ENCODE data around the gene GBE1. TPM values are rescaled to one million over a fixed set of nuclear protein-coding genes. Genes with fewer than 3 reads are reported as not detected.

The GBE1 gene
- total and polyA plus RNA-seq, 9 of the 15 experiments (the other 6 are each of a cell fraction or from before 2014, with no cell fraction given): 7.9 to 25.6 (median 13.1) TPM

GRCh38 chr3:81513591-81513990 lies 247.9 kb downstream of the GBE1 start:
- BruUV-seq (replicated peaks): no TSS peak
- no peak overlapping the region for H3K4me2 ChIP-seq (ENCODE audit: insufficient read depth, low read length)
- H2AFZ ChIP-seq (ENCODE audit: low read depth, low read length): no peak overlapping the region
- 78% methylated on average over 2 of the region's 2 CpGs for WGBS (ENCODE audit: insufficient coverage, low coverage, missing lambda C conversion rate)
- H3K36me3 ChIP-seq (ENCODE audit: control insufficient read depth, insufficient read depth, low read length): no peaks in the 10 kb centered on the region
- no peak overlapping the region for H3K27ac ChIP-seq (ENCODE audit: extremely low read depth, low read depth, low read length)
- intact Hi-C loops (cut with micrococcal nuclease): no loop called here
- H4K20me1 ChIP-seq (replicated peaks; ENCODE audit: control insufficient read depth, insufficient read depth, low read length): no peaks in the 10 kb centered on the region
- TF ChIP-seq IFI16 (CRISPR knock-in tag; IDR thresholded peaks at IDR 0.05): no peak
- no peak for TF ChIP-seq FOS (IDR thresholded peaks at IDR 0.05; ENCODE audit: extremely low read depth, insufficient read length)
- TF ChIP-seq GTF2E2 (tag; IDR thresholded peaks at IDR 0.05): no peak
- H3K27me3 ChIP-seq (ENCODE audit: control insufficient read depth in 2 of 2, insufficient read depth in 2 of 2, low read length in 2 of 2): no peaks in the 10 kb centered on the region
- H3K79me2 ChIP-seq (ENCODE audit: control insufficient read depth, insufficient read depth, low read length): no peaks in the 10 kb centered on the region
- H3K4me3 ChIP-seq: no peak overlapping the region
- H3K9me1 ChIP-seq (ENCODE audit: control insufficient read depth, insufficient read depth, low read length): no peaks in the 10 kb centered on the region
- H3K4me1 ChIP-seq (replicated peaks in 1 of 2; ENCODE audit: control insufficient read depth in 2 of 2, insufficient read depth in 2 of 2, low read length in 2 of 2): no peaks in the 10 kb centered on the region
- ATAC-seq (no peak), FAIRE-seq (no peak), DNase-seq (ENCODE audit: extremely low read depth in 1 of 4, low spot score in 3 of 4) (no peak)
- H3K9ac ChIP-seq (ENCODE audit: insufficient read depth in 1 of 2, low read depth in 2 of 2, low read length in 2 of 2): no peak overlapping the region
- ChIA-PET POLR2A (no interaction called here), CTCF (ENCODE audit: low intra/inter-chr PET ratio) (no interaction called here)
- in situ Hi-C loops (cut with MboI): no loop called here
- H3K9me3 ChIP-seq (replicated peaks; ENCODE audit: control insufficient read depth, insufficient read depth, low read depth, low read length): no peaks in the 10 kb centered on the region

- no peak overlapping the region for H3K9ac ChIP-seq (ENCODE audit: insufficient read depth in 1 of 2, low read depth in 2 of 2, low read length in 2 of 2)
- 72% methylated on average over 2 of the region's 2 CpGs for WGBS (ENCODE audit: insufficient coverage, low coverage, missing lambda C conversion rate)
- no peaks in the 10 kb centered on the region for H3K9me3 ChIP-seq (replicated peaks; ENCODE audit: control insufficient read depth, insufficient read depth, low read depth, low read length)
- FAIRE-seq (no peak), ATAC-seq (no peak), DNase-seq (ENCODE audit: extremely low read depth in 1 of 4, low spot score in 3 of 4) (no peak)
- no TSS peak for BruUV-seq (replicated peaks)
- H3K4me2 ChIP-seq (ENCODE audit: insufficient read depth, low read length): no peak overlapping the region
- H3K4me3 ChIP-seq: no peak overlapping the region
- H3K9me1 ChIP-seq (ENCODE audit: control insufficient read depth, insufficient read depth, low read length): no peaks in the 10 kb centered on the region
- intact Hi-C loops (cut with micrococcal nuclease) (no loop called here), in situ Hi-C loops (cut with MboI) (loop anchor here (10.0 kb wide), 1 partner anchor 1968 kb away; no protein-coding TSS in a partner anchor)
- no peaks in the 10 kb centered on the region for H3K36me3 ChIP-seq (ENCODE audit: control insufficient read depth, insufficient read depth, low read length)
- no peaks in the 10 kb centered on the region for H3K27me3 ChIP-seq (ENCODE audit: control insufficient read depth in 2 of 2, insufficient read depth in 2 of 2, low read length in 2 of 2)
- CTCF ChIA-PET (ENCODE audit: low intra/inter-chr PET ratio): no interaction called here
- H4K20me1 ChIP-seq (replicated peaks; ENCODE audit: control insufficient read depth, insufficient read depth, low read length): no peaks in the 10 kb centered on the region
- H3K4me1 ChIP-seq (replicated peaks in 1 of 2; ENCODE audit: control insufficient read depth in 2 of 2, insufficient read depth in 2 of 2, low read length in 2 of 2): no peaks in the 10 kb centered on the region
- POLR2A ChIA-PET: no interaction called here
- TF ChIP-seq HMGN3 (IDR thresholded peaks at IDR 0.05; ENCODE audit: borderline replicate concordance, extremely low read depth, insufficient read length, low read depth, low read length) (no peak), ATF7 (IDR thresholded peaks at IDR 0.05) (no peak), TRIM24 (IDR thresholded peaks at IDR 0.05) (no peak), MCM7 (IDR thresholded peaks at IDR 0.05) (no peak), GTF2B (IDR thresholded peaks at IDR 0.05; ENCODE audit: extremely low read depth, insufficient read length) (no peak), TRIM28 (IDR thresholded peaks at IDR 0.05) (no peak), FOXA1 (IDR thresholded peaks at IDR 0.05; ENCODE audit: borderline replicate concordance) (no peak), ZNF785 (CRISPR knock-in tag; IDR thresholded peaks at IDR 0.05) (no peak), TGIF2 (CRISPR knock-in tag; IDR thresholded peaks at IDR 0.05) (no peak), ZNF644 (tag; IDR thresholded peaks at IDR 0.05; ENCODE audit: low read depth) (no peak), CEBPB (tag; IDR thresholded peaks at IDR 0.05) (no peak), KLF13 (tag; IDR thresholded peaks at IDR 0.05; ENCODE audit: borderline replicate concordance, low read depth) (no peak)
- no peak overlapping the region for H3K27ac ChIP-seq (ENCODE audit: extremely low read depth, low read depth, low read length)
- H2AFZ ChIP-seq (ENCODE audit: low read depth, low read length): no peak overlapping the region
- H3K79me2 ChIP-seq (ENCODE audit: control insufficient read depth, insufficient read depth, low read length): no peaks in the 10 kb centered on the region
Observed at GRCh38 chr3:81503026-81503425, 258.4 kb downstream of the GBE1 start.
